H1 (cell line): ENCODE results near the gene SUCNR1. TPM values are rescaled to one million over a fixed set of nuclear protein-coding genes. Genes with fewer than 3 reads are reported as not detected.

Experiments
- CTCF ChIA-PET: fragments of 300-600 bp; sonication (Branson Sonifier 250); formaldehyde crosslinking; loops from one replicate; lab custom pipeline; 2021; ENCODE audit not compliant: partially characterized antibody; lab: Charles Lee
- POLR2A ChIA-PET: fragments of 300-600 bp; sonication (Branson Sonifier 250); formaldehyde crosslinking; loops from one replicate; lab custom pipeline; 2021; ENCODE audit warnings: inconsistent platforms; ENCODE audit not compliant: partially characterized antibody; lab: Charles Lee
- DNase-seq, 2 experiments: peaks; one replicate each; pipeline versions ENCODE4 v3.0.0 to v3.0.0-alpha.2; 2010 to 2022; ENCODE audit warnings: low spot score in 2 of 2, low read depth in 1 of 2, mixed read lengths in 1 of 2
- FAIRE-seq: peaks from 2 replicates; lab custom pipeline; 2011; peaks lifted over from hg19 to GRCh38; lab: Jason Lieb, UNC
- H2AFZ ChIP-seq: 2 replicates; pipeline ENCODE4 v1.8.1; 2012; ENCODE audit warnings: low read length, inconsistent platforms
- H2AK5ac ChIP-seq: 2 replicates; pipeline ENCODE4 v1.6.1; 2013; ENCODE audit warnings: low read depth, low read length
- H2BK120ac ChIP-seq: replicated peaks from 2 replicates; pipeline ENCODE3; 2013; ENCODE audit warnings: low read depth, low read length, inconsistent platforms
- H2BK12ac ChIP-seq: 2 replicates; pipeline ENCODE4 v1.6.1; 2013; ENCODE audit warnings: low read depth, low read length
- H2BK15ac ChIP-seq: 2 replicates; pipeline ENCODE4 v1.6.1; 2013; ENCODE audit warnings: low read length
- H2BK20ac ChIP-seq: 2 replicates; pipeline ENCODE4 v1.6.1; 2013; ENCODE audit warnings: low read length
- H2BK5ac ChIP-seq: 2 replicates; pipeline ENCODE4 v1.6.1; 2013; ENCODE audit warnings: low read depth, low read length
- H3K14ac ChIP-seq: 2 replicates; pipeline ENCODE4 v1.6.1; 2013; ENCODE audit warnings: inconsistent platforms; ENCODE audit not compliant: insufficient read length
- H3K18ac ChIP-seq: 2 replicates; pipeline ENCODE4 v1.6.1; 2013; ENCODE audit warnings: low read length; ENCODE audit errors: extremely low read depth
- H3K23ac ChIP-seq: 2 replicates; pipeline ENCODE4 v1.6.1; 2013; ENCODE audit warnings: inconsistent platforms; ENCODE audit not compliant: insufficient read length
- H3K23me2 ChIP-seq: 2 replicates; pipeline ENCODE4 v1.6.1; 2013; ENCODE audit warnings: low read depth, low read length
- H3K27ac ChIP-seq: 2 replicates; pipeline ENCODE4 v1.6.1; 2011; ENCODE audit warnings: low read depth, low read length, inconsistent platforms
- H3K27me3 ChIP-seq, 4 experiments: replicated peaks in 1 of 4; 1 replicate in 1 of 4; 2 replicates in 3 of 4; pipeline versions ENCODE4 v1.6.1 to v1.8.1; 2011 to 2013; ENCODE audit warnings: low read length in 3 of 4, mild to moderate bottlenecking in 3 of 4, inconsistent platforms in 2 of 4, mixed read lengths in 2 of 4, moderate library complexity in 1 of 4; ENCODE audit not compliant: control insufficient read depth in 3 of 4, insufficient read depth in 3 of 4; ENCODE audit errors: extremely low read depth in 1 of 4
- H3K36me3 ChIP-seq, 4 experiments: 2 replicates each; pipeline versions ENCODE4 v1.6.1 to v1.8.1; 2011 to 2013; ENCODE audit warnings: mild to moderate bottlenecking in 4 of 4, low read length in 3 of 4, moderate library complexity in 2 of 4, control low read depth in 1 of 4, inconsistent platforms in 1 of 4; ENCODE audit not compliant: insufficient read depth in 4 of 4, control insufficient read depth in 2 of 4
- H3K4ac ChIP-seq: replicated peaks from 2 replicates; pipeline ENCODE3; 2013; ENCODE audit warnings: low read length, low read depth, mixed read lengths, inconsistent platforms; ENCODE audit not compliant: insufficient read length
- H3K4me1 ChIP-seq, 4 experiments: replicated peaks in 1 of 4; 1 replicate in 1 of 4; 2 replicates in 3 of 4; pipeline versions ENCODE4 v1.6.1 to v1.8.1; 2011 to 2013; ENCODE audit warnings: low read length in 3 of 4, inconsistent platforms in 2 of 4, mixed read lengths in 1 of 4; ENCODE audit not compliant: insufficient read depth in 4 of 4, control insufficient read depth in 3 of 4
- H3K4me2 ChIP-seq, 2 experiments: 2 replicates each; pipeline versions ENCODE4 v1.6.1 to v1.8.1; 2011 to 2013; ENCODE audit warnings: low read depth in 2 of 2, low read length in 2 of 2, control low read depth in 1 of 2, inconsistent platforms in 1 of 2, mild to moderate bottlenecking in 1 of 2; ENCODE audit not compliant: insufficient read depth in 1 of 2
- H3K4me3 ChIP-seq, 4 experiments: fragments of 200-600, 300-600 bp in 1 of 4; sonication (generic), shearing (Covaris generic), sonication (Bioruptor Twin) in 1 of 4; 2 replicates each; pipeline versions ENCODE4 v1.5.1 to v1.8.1; 2011 to 2016; ENCODE audit warnings: low read length in 4 of 4, low read depth in 3 of 4, control low read depth in 2 of 4, inconsistent platforms in 2 of 4, mild to moderate bottlenecking in 2 of 4, mixed read lengths in 1 of 4, moderate library complexity in 1 of 4; ENCODE audit not compliant: insufficient read depth in 2 of 4; ENCODE audit errors: extremely low read depth in 1 of 4
- H3K56ac ChIP-seq: replicated peaks from 2 replicates; pipeline ENCODE3; 2013; ENCODE audit warnings: low read depth, mild to moderate bottlenecking, mixed read lengths, low read length, inconsistent platforms; ENCODE audit not compliant: insufficient read length
- H3K79me1 ChIP-seq: 2 replicates; pipeline ENCODE4 v1.6.1; 2013; ENCODE audit warnings: low read depth, low read length, control low read depth
- H3K79me2 ChIP-seq, 2 experiments: 2 replicates each; pipeline versions ENCODE4 v1.6.1 to v1.8.1; 2012 to 2013; ENCODE audit warnings: low read length in 2 of 2, mild to moderate bottlenecking in 2 of 2, inconsistent platforms in 1 of 2; ENCODE audit not compliant: insufficient read depth in 2 of 2, control insufficient read depth in 1 of 2
- H3K9ac ChIP-seq, 4 experiments: replicated peaks in 1 of 4; 1 replicate in 1 of 4; 2 replicates in 3 of 4; pipeline versions ENCODE4 v1.6.1 to v1.8.1; 2011 to 2013; ENCODE audit warnings: low read depth in 3 of 4, low read length in 3 of 4, control low read depth in 2 of 4, mild to moderate bottlenecking in 2 of 4, moderate library complexity in 2 of 4, inconsistent platforms in 1 of 4; ENCODE audit errors: extremely low read depth in 1 of 4
- H3K9me3 ChIP-seq, 2 experiments: 2 replicates each; pipeline versions ENCODE4 v1.6.1 to v1.8.1; 2012 to 2013; ENCODE audit warnings: mild to moderate bottlenecking in 2 of 2, moderate library complexity in 2 of 2, control low read depth in 1 of 2, inconsistent platforms in 1 of 2, low read depth in 1 of 2, low read length in 1 of 2, mixed read lengths in 1 of 2; ENCODE audit not compliant: insufficient read depth in 2 of 2
- H4K20me1 ChIP-seq, 2 experiments: replicated peaks in 1 of 2; 2 replicates each; pipeline versions ENCODE3 to v1.8.1; 2011 to 2013; ENCODE audit warnings: inconsistent platforms in 2 of 2, low read length in 2 of 2, mild to moderate bottlenecking in 1 of 2; ENCODE audit not compliant: insufficient read depth in 2 of 2, control insufficient read depth in 1 of 2
- H4K5ac ChIP-seq: 2 replicates; pipeline ENCODE4 v1.6.1; 2013; ENCODE audit warnings: low read length, low read depth, mixed read lengths, inconsistent platforms; ENCODE audit not compliant: insufficient read length
- H4K8ac ChIP-seq: 2 replicates; pipeline ENCODE4 v1.8.0; 2013; ENCODE audit warnings: mild to moderate bottlenecking, moderate library complexity, low read length, inconsistent platforms; ENCODE audit not compliant: insufficient read depth; ENCODE audit errors: extremely low read depth
- H4K91ac ChIP-seq: replicated peaks from 2 replicates; pipeline ENCODE3; 2013; ENCODE audit warnings: low read length, mixed read lengths, inconsistent platforms; ENCODE audit not compliant: insufficient read length
- CTCF ChIP-seq, 3 experiments: IDR thresholded peaks; 1 replicate in 2 of 3; 2 replicates in 1 of 3; pipeline versions ENCODE4 v1.5.1 to v1.6.1; 2011; ENCODE audit warnings: low read length in 3 of 3, mild to moderate bottlenecking in 3 of 3, inconsistent platforms in 2 of 3, low read depth in 1 of 3, moderate library complexity in 1 of 3; ENCODE audit not compliant: insufficient read depth in 1 of 3; ENCODE audit errors: control extremely low read depth in 1 of 3
- PHF8 ChIP-seq: fragments of 200-600 bp; sonication (generic); conservative IDR thresholded peaks from 2 replicates; pipeline ENCODE4 v1.7.1; 2012; ENCODE audit warnings: low read depth, mild to moderate bottlenecking, inconsistent platforms, low read length, moderate library complexity
- RAD21 ChIP-seq, 2 experiments: IDR thresholded peaks in 1 of 2; conservative IDR thresholded peaks in 1 of 2; 2 replicates each; pipeline ENCODE4 v1.6.1; 2011; ENCODE audit warnings: low read depth in 2 of 2, low read length in 2 of 2, improper control_type of control experiment in 1 of 2, inconsistent platforms in 1 of 2, mild to moderate bottlenecking in 1 of 2, moderate library complexity in 1 of 2
- SAP30 ChIP-seq: fragments of 300-600 bp; sonication (generic); IDR thresholded peaks from 2 replicates; pipeline ENCODE4 v1.7.1; 2012; ENCODE audit warnings: low read length, moderate library complexity, mild to moderate bottlenecking, inconsistent platforms; ENCODE audit not compliant: insufficient read depth, insufficient replicate concordance
- TEAD4 ChIP-seq: IDR thresholded peaks from 2 replicates; pipeline ENCODE4 v1.6.1; 2012; ENCODE audit warnings: low read depth, low read length, inconsistent platforms, mixed read lengths
- WGBS, 2 experiments: shearing (Covaris generic) in 1 of 2; methylation state at CpG; one replicate each; pipeline versions ENCODE4 v1.1.6 to v1.1.7; 2013 to 2015; ENCODE audit warnings: low lambda C conversion rate in 2 of 2, mixed read lengths in 2 of 2, inconsistent platforms in 1 of 2, low coverage in 1 of 2, missing lambda C conversion rate in 1 of 2; ENCODE audit not compliant: insufficient replicate concordance in 2 of 2, insufficient coverage in 1 of 2, insufficient read length in 1 of 2; ENCODE audit errors: extremely low coverage in 1 of 2, missing lambda C conversion rate in 1 of 2; 5-methylcytosine and 5-hydroxymethylcytosine counted together
- polyA plus RNA-seq, 7 experiments: library from polyadenylated mRNA; depleted of rRNA in 3 of 7; stranded (reverse) in 5 of 7; unstranded in 2 of 7; fragments of >200 nt in 5 of 7; fragments of 200-250 nt in 2 of 7; gene quantifications; 1 replicate in 5 of 7; 2 replicates in 1 of 7; 4 replicates in 1 of 7; pipeline versions ENCODE4 v1.2.1 to v1.2.3, GENCODE V29; 2011 to 2013; ENCODE audit warnings: missing spikeins in 2 of 7, mixed read lengths in 2 of 7
- total RNA-seq: library from RNA; stranded (reverse); fragmentation: NEBNext Ultra II Directional; extraction: Animal tissue kit (Norgen Biotek cat#: 25700); gene quantifications from 2 replicates; pipeline ENCODE4 v1.2.1, GENCODE V29; 2021

SUCNR1 gene
- total and polyA plus RNA-seq, 2 of the 8 experiments (the other 6 are each of a cell fraction or from before 2014, with no cell fraction given): not detected

- peaks cover 0 to 1% (median 0%) of the 10 kb centered on the region in 4 experiments; a peak in 1 of 7 replicates for H3K27me3 ChIP-seq
- DNase-seq: no peak
- ChIA-PET CTCF (interaction anchor here (0.6 to 5.4 kb wide), 23 partner anchors 10 to 671 kb away, joined by 3 to 82 read pairs (median 4); partner anchors contain the start of gene IGSF10), POLR2A (no interaction called here)
- H2BK15ac ChIP-seq: no peak overlapping the region
- 0 out of 7 replicates have a peak, but pooled peaks cover 0 to 3% (median 0%) of the 10 kb centered on the region in 4 experiments for H3K4me1 ChIP-seq
- no peak overlapping the region for H2BK5ac ChIP-seq
- WGBS, 2 experiments: 75% methylated on average over 19 of the region's 19 CpGs; no CpG with 5 or more reads in 1 of the 2 experiments
- H3K23me2 ChIP-seq: no peaks in the 10 kb centered on the region
- no peaks in the 10 kb centered on the region for H3K36me3 ChIP-seq
- TF ChIP-seq PHF8: no peak
- TF ChIP-seq CTCF (IDR thresholded peaks at IDR 0.05; ENCODE audit: control extremely low read depth in 1 of 3, insufficient read depth in 1 of 3, low read depth in 1 of 3, low read length in 3 of 3): peak in 2 of 3 experiments; percentile 71 to 74; a peak in 3 of 4 replicates
- no peak for TF ChIP-seq TEAD4
- TF ChIP-seq SAP30: no peak
- TF ChIP-seq RAD21 (IDR thresholded peaks at IDR 0.05 in 1 of 2, conservative IDR thresholded peaks at IDR 0.05 in 1 of 2; ENCODE audit: low read depth in 2 of 2, low read length in 2 of 2): peak; percentile 90 to 91
- FAIRE-seq: peak; percentile 42
- no peak overlapping the region for H4K91ac ChIP-seq
- H3K4ac ChIP-seq: no peak overlapping the region
- H3K79me2 ChIP-seq: no peaks in the 10 kb centered on the region
- H3K18ac ChIP-seq: no peak overlapping the region
- H4K8ac ChIP-seq: no peak overlapping the region
- no peak overlapping the region for H2BK120ac ChIP-seq
- H3K9me3 ChIP-seq: no peaks in the 10 kb centered on the region
- no peak overlapping the region for H3K4me3 ChIP-seq
- no peak overlapping the region for H3K23ac ChIP-seq
- no peak overlapping the region for H2BK12ac ChIP-seq
- H3K14ac ChIP-seq: no peak overlapping the region
- no peak overlapping the region for H3K56ac ChIP-seq
- no peaks in the 10 kb centered on the region for H3K79me1 ChIP-seq
- H3K4me2 ChIP-seq: no peak overlapping the region
- no peak overlapping the region for H3K27ac ChIP-seq
- H4K20me1 ChIP-seq: no peaks in the 10 kb centered on the region
- H4K5ac ChIP-seq: no peak overlapping the region
- H2BK20ac ChIP-seq: no peak overlapping the region
- no peak overlapping the region for H2AK5ac ChIP-seq
- H3K9ac ChIP-seq: no peak overlapping the region
- no peak overlapping the region for H2AFZ ChIP-seq
Observed at GRCh38 chr3:151838574-151839312, 34.7 kb upstream of the SUCNR1 start.
